HL-60/S4 (cell line): Measurements from ENCODE around the gene BCL7A.
"Not testable (repeated sequence)": the region's sequence is repeated elsewhere in the genome, so short reads cannot be mapped to it uniquely, and the experiment has no call there.

ENCODE experiments used
- in situ Hi-C: fragments of 300-500 bp; cut with MboI; formaldehyde crosslinking; loops from 2 replicates; pipeline ENCODE4 v1.14.3; 2022; ENCODE audit warnings: low sequenced_read_pairs

The BCL7A gene

GRCh38 chr12:122024132-122024785 lies 2.6 kb downstream of the BCL7A start:
- in situ Hi-C loops, result no loop called here

- in situ Hi-C loops, result no loop called here
These were observed 5.1 kb downstream of the BCL7A start for GRCh38 chr12:122026706-122027333.

GRCh38 chr12:122028165-122028904 lies 6.7 kb downstream of the BCL7A start:
- in situ Hi-C loops, result no loop called here

GRCh38 chr12:122028905-122029560 lies 7.3 kb downstream of the BCL7A start:
- in situ Hi-C loops, result no loop called here

- in situ Hi-C loops, result no loop called here
These were observed 8.1 kb downstream of the BCL7A start for GRCh38 chr12:122029620-122030423.

GRCh38 chr12:122030424-122031035 lies 8.8 kb downstream of the BCL7A start:
- in situ Hi-C loops, result no loop called here

GRCh38 chr12:122031342-122032216 lies 9.9 kb downstream of the BCL7A start:
- in situ Hi-C loops, result no loop called here

GRCh38 chr12:122032580-122032979 lies 10.9 kb downstream of the BCL7A start:
- in situ Hi-C loops, result no loop called here

GRCh38 chr12:122035292-122035691 lies 13.6 kb downstream of the BCL7A start:
- in situ Hi-C loops, result no loop called here

GRCh38 chr12:122036153-122036552 lies 14.5 kb downstream of the BCL7A start:
- in situ Hi-C loops, result no loop called here

- in situ Hi-C loops, result no loop called here
These were observed 19.1 kb downstream of the BCL7A start for GRCh38 chr12:122040579-122041386.

GRCh38 chr12:122041458-122041857 lies 19.8 kb downstream of the BCL7A start:
- in situ Hi-C loops, result not testable (repeated sequence)

GRCh38 chr12:122042910-122043309 lies 21.2 kb downstream of the BCL7A start:
- in situ Hi-C loops, result no loop called here

- in situ Hi-C loops, result no loop called here
These were observed 21.8 kb downstream of the BCL7A start for GRCh38 chr12:122043476-122043875.

- in situ Hi-C loops, result no loop called here
These were observed 23.6 kb downstream of the BCL7A start for GRCh38 chr12:122045262-122045661.

GRCh38 chr12:122046145-122046544 lies 24.5 kb downstream of the BCL7A start:
- in situ Hi-C loops, result no loop called here

- in situ Hi-C loops, result no loop called here
These were observed 26.5 kb downstream of the BCL7A start for GRCh38 chr12:122048151-122048550.

- in situ Hi-C loops, result no loop called here
These were observed 28.1 kb downstream of the BCL7A start for GRCh38 chr12:122049827-122050226.
